22Rv1 (cell line): Measurements from ENCODE around the gene GCHFR.

ENCODE experiments used
- H3K27ac ChIP-seq: fragments of 450-650 bp; 2 replicates; pipeline ENCODE4 v1.5.1; 2017
- CTCF ChIP-seq: fragments of 450-650 bp; IDR thresholded peaks from 2 replicates; pipeline ENCODE4 v1.5.1; 2017; ENCODE audit warnings: mild to moderate bottlenecking
- ZFX ChIP-seq: fragments of 450-650 bp; IDR thresholded peaks from 2 replicates; pipeline ENCODE4 v1.6.1; 2017; ENCODE audit warnings: antibody characterized with exemption, borderline replicate concordance

The GCHFR gene

GRCh38 chr15:40775740-40776536, 12.1 kb downstream of the GCHFR start:
- no peak overlapping the region for H3K27ac ChIP-seq
- no peak for TF ChIP-seq CTCF
- TF ChIP-seq ZFX, result no peak

- no peak for TF ChIP-seq CTCF
- no peak for TF ChIP-seq ZFX
- H3K27ac ChIP-seq, result peak overlapping the region; percentile 37; the same call in 1 of the 2 replicates
These were observed 12.8 kb downstream of the GCHFR start for GRCh38 chr15:40776537-40777141.

- no peak for TF ChIP-seq ZFX
- TF ChIP-seq CTCF, result peak; percentile 91
- peak overlapping the region; percentile 27; the same call in 1 of the 2 replicates for H3K27ac ChIP-seq
These were observed 18.9 kb downstream of the GCHFR start for GRCh38 chr15:40782609-40783227.

- peak overlapping the region; percentile 87; the same call in 1 of the 2 replicates for H3K27ac ChIP-seq
- no peak for TF ChIP-seq CTCF
- TF ChIP-seq ZFX, result no peak
These were observed 21.3 kb downstream of the GCHFR start for GRCh38 chr15:40785164-40785563.

GRCh38 chr15:40785814-40786213, 21.9 kb downstream of the GCHFR start:
- H3K27ac ChIP-seq, result peak overlapping the region; percentile 87
- TF ChIP-seq ZFX (no peak), CTCF (no peak)

GRCh38 chr15:40787344-40787841, 23.5 kb downstream of the GCHFR start:
- H3K27ac ChIP-seq, result peak overlapping the region; percentile 87
- TF ChIP-seq ZFX (no peak), CTCF (no peak)
